ES-I3 (cell line): ENCODE data around the gene MTHFS.
"Not testable (repeated sequence)": the region's sequence is repeated elsewhere in the genome, so short reads cannot be mapped to it uniquely, and the experiment has no call there.

Source experiments
- H3K36me3 ChIP-seq: 2 replicates; pipeline ENCODE4 v1.6.1; 2013; ENCODE audit warnings: mild to moderate bottlenecking, low read length, control low read depth, moderate library complexity; ENCODE audit not compliant: insufficient read depth
- H3K4me1 ChIP-seq: 2 replicates; pipeline ENCODE4 v1.6.1; 2013; ENCODE audit warnings: mild to moderate bottlenecking, control low read depth, low read length; ENCODE audit not compliant: insufficient read depth
- H3K9ac ChIP-seq: 2 replicates; pipeline ENCODE4 v1.6.1; 2013; ENCODE audit warnings: low read depth, mild to moderate bottlenecking, low read length, moderate library complexity
- H3K9me3 ChIP-seq: 2 replicates; pipeline ENCODE4 v1.6.1; 2013; ENCODE audit warnings: mild to moderate bottlenecking, low read length, moderate library complexity; ENCODE audit not compliant: control insufficient read depth, insufficient read depth

The MTHFS gene

GRCh38 chr15:79896634-79897379 is at the start of gene MTHFS:
MTHFS (minus strand) TSS chr15:79897014; CDS start chr15:79896988, 26 bp downstream.
- Histone ChIP-seq H3K9ac (peak within 1 kb of the TSS; percentile 78), H3K9me3 (no peaks in the 10 kb centered on the region), H3K4me1 (no peaks in the 10 kb centered on the region; the same call in 1 of the 2 replicates), H3K36me3 (peaks cover 2% of the 10 kb centered on the region; the same call in 1 of the 2 replicates)

DNA sequence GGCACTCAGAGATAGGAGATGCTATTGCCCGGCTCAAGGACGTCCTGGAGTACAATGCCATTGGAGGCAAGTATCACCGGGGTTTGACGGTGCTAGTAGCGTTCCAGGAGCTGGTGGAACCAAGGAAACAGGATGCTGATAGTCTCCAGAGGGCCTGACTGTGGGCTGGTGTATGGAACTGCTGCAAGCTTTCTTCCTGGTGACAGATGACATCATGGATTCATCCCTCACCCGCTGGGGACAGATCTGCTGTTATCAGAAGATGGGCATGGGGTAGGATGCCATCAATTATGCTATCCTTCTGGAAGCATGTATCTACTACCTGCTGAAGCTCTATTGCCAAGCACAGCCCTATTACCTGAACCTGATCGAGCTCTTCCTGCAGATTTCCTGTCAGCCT is 47.8 kb upstream of the MTHFS start:
- Histone ChIP-seq H3K36me3 (no peaks in the 10 kb centered on the region), H3K9me3 (no peaks in the 10 kb centered on the region)

DNA sequence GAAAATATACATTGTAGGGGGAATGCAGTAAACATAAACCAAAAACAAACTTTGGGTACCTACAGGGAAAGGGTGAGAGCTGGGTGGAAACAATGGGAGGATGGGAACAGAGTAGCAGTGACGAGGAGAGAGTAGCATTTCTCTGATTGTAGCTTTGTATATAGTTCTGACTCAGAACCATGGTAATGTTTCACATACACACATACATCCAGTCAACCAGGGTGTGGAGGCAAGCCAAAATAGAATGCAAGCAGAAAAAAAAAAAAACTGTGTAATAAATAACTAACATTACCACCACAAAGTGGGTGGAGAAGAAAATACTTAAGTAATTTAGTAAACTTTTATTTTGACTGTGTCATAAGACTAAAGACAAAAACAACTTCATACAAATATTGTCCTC is 47.0 kb upstream of the MTHFS start:
- Histone ChIP-seq H3K9me3 (no peaks in the 10 kb centered on the region), H3K9ac (no peak overlapping the region), H3K4me1 (no peaks in the 10 kb centered on the region), H3K36me3 (no peaks in the 10 kb centered on the region)

More for the DNA sequence above, 47.8 kb upstream of the MTHFS start:
- Histone ChIP-seq H3K4me1 (no peaks in the 10 kb centered on the region), H3K9ac (no peak overlapping the region)

- Histone ChIP-seq H3K9me3 (no peaks in the 10 kb centered on the region), H3K9ac (no peak overlapping the region), H3K36me3 (no peaks in the 10 kb centered on the region), H3K4me1 (no peaks in the 10 kb centered on the region)
These were observed 46.1 kb upstream of the MTHFS start for GRCh38 chr15:79942741-79943481.

- Histone ChIP-seq H3K9ac (no peak overlapping the region), H3K4me1 (no peaks in the 10 kb centered on the region), H3K9me3 (no peaks in the 10 kb centered on the region), H3K36me3 (no peaks in the 10 kb centered on the region)
These were observed 42.6 kb upstream of the MTHFS start for GRCh38 chr15:79939399-79939798.

DNA sequence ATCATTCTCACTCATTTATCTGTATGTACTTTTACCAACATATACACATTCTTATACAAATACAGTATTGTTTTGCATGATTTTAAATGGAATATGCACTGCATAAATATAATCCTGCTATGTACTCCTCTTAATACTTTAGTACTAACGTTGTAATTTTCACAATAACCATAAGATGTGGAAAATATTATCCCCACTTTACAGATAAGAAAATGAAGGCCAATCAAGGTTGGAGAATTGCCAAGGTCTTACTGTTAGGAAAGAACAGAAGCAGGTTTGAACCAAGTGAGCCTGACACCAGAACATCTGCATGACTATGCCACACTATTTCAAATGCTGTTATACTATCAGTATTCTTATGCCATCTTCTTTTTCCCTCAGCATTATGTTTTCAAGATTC is 41.3 kb upstream of the MTHFS start:
- Histone ChIP-seq H3K4me1 (no peaks in the 10 kb centered on the region), H3K9me3 (no peaks in the 10 kb centered on the region), H3K36me3 (no peaks in the 10 kb centered on the region), H3K9ac (no peak overlapping the region)

GRCh38 chr15:79935556-79936201 is 38.9 kb upstream of the MTHFS start:
- H3K36me3 ChIP-seq, H3K4me1 ChIP-seq, H3K9ac ChIP-seq, H3K9me3 ChIP-seq: not testable (repeated sequence)

DNA sequence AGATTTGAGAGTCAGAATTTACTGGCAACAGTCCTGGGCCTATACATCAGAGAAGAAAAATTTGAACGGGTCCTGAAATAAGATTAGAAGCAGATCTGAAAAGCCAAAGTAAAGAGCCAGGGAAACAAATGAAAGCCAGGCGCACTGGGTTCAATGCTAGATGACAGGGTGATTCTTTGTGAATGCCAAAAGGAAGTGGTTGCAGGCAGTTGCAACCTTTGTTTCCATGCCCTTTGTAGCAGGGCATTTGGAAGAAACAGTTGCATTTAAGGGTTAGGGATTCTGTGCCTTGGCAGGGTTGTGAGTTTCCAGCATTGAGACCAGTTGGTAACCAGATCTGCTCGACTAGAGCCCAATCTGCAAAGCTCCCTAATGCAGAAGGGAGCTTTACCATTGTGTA is 36.4 kb upstream of the MTHFS start:
- no peaks in the 10 kb centered on the region for H3K4me1 ChIP-seq

DNA sequence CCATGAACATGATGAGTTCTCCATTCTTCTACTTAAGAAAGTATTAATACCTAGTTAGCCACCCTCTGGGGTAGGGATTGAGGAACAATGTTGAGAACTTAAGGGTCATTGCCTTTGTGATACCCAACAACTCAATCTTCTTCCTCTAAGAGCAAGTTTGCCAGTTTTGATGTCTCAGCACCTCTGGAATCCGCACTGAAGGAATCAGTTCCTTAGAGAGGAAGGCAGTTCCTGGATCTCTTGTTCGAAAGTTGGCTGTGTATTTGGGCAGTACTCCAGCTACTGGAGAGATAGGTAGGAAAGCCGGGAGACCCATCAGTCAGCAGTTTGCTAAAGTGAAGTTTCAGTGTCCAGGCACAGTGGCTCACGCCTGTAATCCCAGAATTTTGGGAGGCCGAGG is 35.6 kb upstream of the MTHFS start:
- Histone ChIP-seq H3K9ac (no peak overlapping the region), H3K4me1 (no peaks in the 10 kb centered on the region), H3K9me3 (no peaks in the 10 kb centered on the region), H3K36me3 (no peaks in the 10 kb centered on the region)

More for the DNA sequence above, 36.4 kb upstream of the MTHFS start:
- Histone ChIP-seq H3K36me3 (no peaks in the 10 kb centered on the region), H3K9ac (no peak overlapping the region), H3K9me3 (no peaks in the 10 kb centered on the region)

- H3K9ac ChIP-seq, result no peak overlapping the region
- no peaks in the 10 kb centered on the region for H3K36me3 ChIP-seq
- H3K4me1 ChIP-seq, result no peaks in the 10 kb centered on the region
- no peaks in the 10 kb centered on the region; the same call in 1 of the 2 replicates for H3K9me3 ChIP-seq
These were observed 33.7 kb upstream of the MTHFS start for GRCh38 chr15:79930516-79930915.

- Histone ChIP-seq H3K4me1 (no peaks in the 10 kb centered on the region), H3K9ac (no peak overlapping the region), H3K36me3 (no peaks in the 10 kb centered on the region), H3K9me3 (peaks cover 3% of the 10 kb centered on the region; the same call in 1 of the 2 replicates)
These were observed 32.6 kb upstream of the MTHFS start for GRCh38 chr15:79929412-79929811.

DNA sequence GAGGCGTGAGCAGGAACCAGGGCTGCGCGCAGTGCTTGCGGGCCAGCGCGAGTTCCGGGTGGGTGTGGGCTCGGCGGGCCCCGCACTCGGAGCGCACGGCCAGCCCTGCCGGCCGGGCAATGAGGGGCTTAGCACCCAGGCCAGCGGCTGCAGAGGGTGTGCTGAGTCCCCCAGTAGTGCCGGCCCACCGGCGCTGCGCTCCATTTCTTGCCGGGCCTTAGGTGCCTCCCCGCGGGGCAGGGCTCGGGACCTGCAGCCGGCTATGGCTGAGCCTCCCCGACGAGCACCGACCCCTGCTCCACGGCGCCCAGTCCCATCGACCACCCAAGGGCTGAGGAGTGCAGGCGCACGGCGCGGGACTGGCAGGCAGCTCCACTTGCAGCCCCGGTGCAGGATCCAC is 29.3 kb upstream of the MTHFS start:
- not testable (repeated sequence) for H3K36me3 ChIP-seq, H3K4me1 ChIP-seq, H3K9me3 ChIP-seq, H3K9ac ChIP-seq

DNA sequence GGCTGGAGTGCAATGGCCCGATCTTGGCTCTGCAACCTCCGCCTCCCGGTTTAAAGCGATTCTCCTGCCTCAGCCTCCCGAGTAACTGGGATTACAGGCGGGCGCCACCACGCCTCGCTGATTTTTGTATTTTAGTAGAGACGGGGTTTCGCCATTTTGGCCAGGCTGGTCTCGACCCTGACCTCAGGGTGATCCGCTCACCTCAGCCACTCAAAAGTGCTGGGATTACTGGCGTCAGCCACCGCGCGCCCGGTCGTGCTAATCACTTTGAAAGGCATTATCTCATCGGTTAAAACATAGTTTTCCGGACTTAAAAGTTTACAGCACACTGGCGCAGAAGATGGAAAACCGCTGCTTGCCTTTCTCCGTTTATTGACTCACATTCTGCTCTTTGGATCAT is 27.6 kb upstream of the MTHFS start:
- H3K9me3 ChIP-seq, result peaks cover 13% of the 10 kb centered on the region
- H3K9ac ChIP-seq, result peak overlapping the region; percentile 75; the same call in 1 of the 2 replicates
- H3K36me3 ChIP-seq, result no peaks in the 10 kb centered on the region; the same call in 1 of the 2 replicates
- no peaks in the 10 kb centered on the region for H3K4me1 ChIP-seq

- no peaks in the 10 kb centered on the region for H3K4me1 ChIP-seq
- H3K9me3 ChIP-seq, result peaks cover 18% of the 10 kb centered on the region
- H3K9ac ChIP-seq, result peak overlapping the region; percentile 75
- H3K36me3 ChIP-seq, result no peaks in the 10 kb centered on the region; the same call in 1 of the 2 replicates
These were observed 26.8 kb upstream of the MTHFS start for GRCh38 chr15:79923515-79924169.
